Left cardiac atrium (tissue), 4 donors: ENCODE data around the gene RBM20. TPM values are rescaled to one million over a fixed set of nuclear protein-coding genes. Genes with fewer than 3 reads are reported as not detected.
A peak's percentile ranks its signal among the peaks of the same experiment; 100 is the strongest.

Source experiments
- ATAC-seq, 2 donors: fragments of 200-7000 bp; cut with Tn5 transposase; one replicate each; pipeline ENCODE4 v1.9.1; 2020; ENCODE audit warnings: mild to moderate bottlenecking in 2 of 2, moderate library complexity in 2 of 2
- DNase-seq: peaks from one replicate; pipeline ENCODE4 v3.0.0-alpha.2; 2020
- intact Hi-C, 2 donors: fragments of 100-400 bp; cut with DNase I; formaldehyde crosslinking; loops; one replicate each; pipeline versions ENCODE4 v1.14.1 to v1.15.1; 2022 to 2023
- total RNA-seq, 2 donors: library from RNA; stranded (reverse); fragmentation: NEBNext Ultra II Directional; extraction: Animal tissue kit (Norgen Biotek cat#: 25700); gene quantifications; one replicate each; pipeline ENCODE4 v1.2.1, GENCODE V29; 2021
- donor health status: DM: no; HTN: yes; CAD: no.
- donor health status: DM: no; HTN: yes; CAD: no; lungs with severe emphysema.
- donor health status: DM: yes; HTN: yes; CAD: no.
- donor health status: Dilated cardiomyopathy.

The RBM20 gene
- total RNA-seq, 2 donors from 2014 or later = 37.2 to 44.1 TPM

- intact Hi-C loops = no loop called here
- no peak for DNase-seq
- ATAC-seq = no peak
These were observed 144.7 kb downstream of the RBM20 start for GRCh38 chr10:110788620-110789385.

- ATAC-seq = no peak
- DNase-seq = no peak
- intact Hi-C loops = no loop called here
These were observed 145.7 kb downstream of the RBM20 start for GRCh38 chr10:110789604-110790433.

GRCh38 chr10:110790913-110791506 is 146.9 kb downstream of the RBM20 start:
- ATAC-seq (no peak), DNase-seq (no peak)
- intact Hi-C loops = no loop called here

GRCh38 chr10:110791541-110792073 is 147.5 kb downstream of the RBM20 start:
- intact Hi-C loops = no loop called here
- ATAC-seq = no peak
- DNase-seq = no peak

- DNase-seq (no peak), ATAC-seq (no peak)
- intact Hi-C loops = no loop called here
These were observed 148.5 kb downstream of the RBM20 start for GRCh38 chr10:110792476-110793125.

- intact Hi-C loops = no loop called here
- DNase-seq = no peak
- ATAC-seq = peak in 1 of 2 donors; percentile 17
These were observed 149.1 kb downstream of the RBM20 start for GRCh38 chr10:110793128-110793812.

- intact Hi-C loops = no loop called here
- ATAC-seq = peak in 1 of 2 donors; percentile 39
- no peak for DNase-seq
These were observed 149.8 kb downstream of the RBM20 start for GRCh38 chr10:110793886-110794285.

GRCh38 chr10:110794808-110795207 is 150.7 kb downstream of the RBM20 start:
- DNase-seq (peak; percentile 64), ATAC-seq (peak; percentile 89 to 93)
- intact Hi-C loops = no loop called here

GRCh38 chr10:110797416-110797815 is 153.3 kb downstream of the RBM20 start:
- no peak for ATAC-seq
- intact Hi-C loops = no loop called here
- no peak for DNase-seq

GRCh38 chr10:110798340-110798739 is 154.2 kb downstream of the RBM20 start:
- DNase-seq = no peak
- ATAC-seq = no peak
- intact Hi-C loops = no loop called here

GRCh38 chr10:110802090-110802489 is 158.0 kb downstream of the RBM20 start:
- intact Hi-C loops = loop anchor here in 1 of 2 donors (5.0 kb wide), 1 partner anchor 90 kb away; no protein-coding TSS in a partner anchor
- DNase-seq = no peak
- ATAC-seq = no peak

- intact Hi-C loops = loop anchor here in 1 of 2 donors (5.0 kb wide), 1 partner anchor 90 kb away; no protein-coding TSS in a partner anchor
- peak; percentile 83 for DNase-seq
These were observed 158.6 kb downstream of the RBM20 start for GRCh38 chr10:110802551-110803238.

GRCh38 chr10:110803239-110803749 is 159.2 kb downstream of the RBM20 start:
- intact Hi-C loops = loop anchor here in 1 of 2 donors (5.0 kb wide), 1 partner anchor 89 kb away; no protein-coding TSS in a partner anchor
- DNase-seq = no peak
- ATAC-seq = no peak

More at GRCh38 chr10:110802551-110803238, 158.6 kb downstream of the RBM20 start:
- peak; percentile 82 to 91 for ATAC-seq

- DNase-seq (peak; percentile 58), ATAC-seq (peak; percentile 73 to 78)
- intact Hi-C loops = loop anchor here in 1 of 2 donors (5.0 kb wide), 1 partner anchor 88 kb away; no protein-coding TSS in a partner anchor
These were observed 159.7 kb downstream of the RBM20 start for GRCh38 chr10:110803830-110804338.

- intact Hi-C loops = loop anchor here in 1 of 2 donors (5.0 kb wide), 1 partner anchor 88 kb away; no protein-coding TSS in a partner anchor
These were observed 160.2 kb downstream of the RBM20 start for GRCh38 chr10:110804376-110804775.

GRCh38 chr10:110805292-110805691 is 161.2 kb downstream of the RBM20 start:
- intact Hi-C loops = no loop called here
- DNase-seq (no peak), ATAC-seq (no peak)

More at GRCh38 chr10:110804376-110804775, 160.2 kb downstream of the RBM20 start:
- ATAC-seq (no peak), DNase-seq (no peak)

- intact Hi-C loops = no loop called here
- DNase-seq = no peak
- no peak for ATAC-seq
These were observed 162.2 kb downstream of the RBM20 start for GRCh38 chr10:110806335-110806734.
